Measurements from ENCODE around the gene ERC1. TPM values are rescaled to one million over a fixed set of nuclear protein-coding genes. Genes with fewer than 3 reads are reported as not detected.

ERC1 gene
- total and polyA plus RNA-seq, 2 donors (not counting 3 experiments of a cell fraction or from before 2014, with no cell fraction given): 11.7 to 66.1 TPM

DNA sequence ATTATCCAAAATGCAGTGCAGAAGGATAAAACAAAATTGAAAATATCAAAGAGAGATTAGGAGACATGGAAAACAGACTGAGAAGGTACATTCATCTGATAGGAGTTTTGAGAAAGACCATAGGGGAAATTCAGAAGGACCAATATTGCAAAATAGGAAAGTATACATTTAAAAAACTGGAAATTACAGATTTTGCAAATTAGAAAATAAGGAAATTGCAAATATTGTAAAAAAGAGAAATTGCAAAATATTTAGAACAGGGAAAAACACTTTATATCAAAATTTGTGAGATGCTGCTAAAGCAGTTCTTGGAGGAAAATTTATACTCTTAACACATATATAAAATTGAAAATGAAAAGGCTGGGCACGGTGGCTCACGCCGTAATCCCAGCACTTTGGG is 410.9 kb downstream of the ERC1 start:
- no peaks in the 10 kb centered on the region for H3K9me1 ChIP-seq (replicated peaks; ENCODE audit: control insufficient read depth, extremely low read depth, insufficient read depth, low read length)
- H4K20me1 ChIP-seq (replicated peaks; ENCODE audit: control insufficient read depth, extremely low read depth, insufficient read depth, low read length): no peaks in the 10 kb centered on the region
- ChIA-PET POLR2A (no interaction called here), CTCF (interaction anchor here (1.1 to 1.4 kb wide), 4 partner anchors 14 to 285 kb away, joined by 3 to 4 read pairs (median 4); no protein-coding TSS in a partner anchor)
- H3K79me2 ChIP-seq (ENCODE audit: control insufficient read depth, insufficient read depth, low read length): no peaks in the 10 kb centered on the region
- DNase-seq (ENCODE audit: low read depth, low spot score) (no peak), FAIRE-seq (no peak)
- H3K4me1 ChIP-seq (ENCODE audit: control insufficient read depth, extremely low read depth, insufficient read depth, low read length): no peaks in the 10 kb centered on the region
- H3K4me2 ChIP-seq (ENCODE audit: insufficient read depth, low read length): no peak overlapping the region
- intact Hi-C loops (cut with micrococcal nuclease): no loop called here
- no peaks in the 10 kb centered on the region for H3K36me3 ChIP-seq (ENCODE audit: control insufficient read depth in 2 of 2, extremely low read depth in 1 of 2, insufficient read depth in 2 of 2, low read length in 2 of 2)
- H3K4me3 ChIP-seq (replicated peaks in 1 of 3; ENCODE audit: insufficient read depth in 1 of 3, low read depth in 1 of 3, low read length in 3 of 3): no peak overlapping the region
- H3K27me3 ChIP-seq (ENCODE audit: control insufficient read depth in 2 of 2, insufficient read depth in 2 of 2, low read length in 2 of 2): no peaks in the 10 kb centered on the region
- H2AFZ ChIP-seq (ENCODE audit: low read depth, low read length): no peak overlapping the region
- dilution Hi-C loops (cut with MboI; ENCODE audit: extremely low pct_ligation_motif_present, low sequenced_read_pairs): no loop called here
- no TSS peak for BruUV-seq (replicated peaks)
- TF ChIP-seq POLR2A (IDR thresholded peaks at IDR 0.05; ENCODE audit: low read depth, low read length) (no peak), GATA2 (IDR thresholded peaks at IDR 0.05; ENCODE audit: insufficient read depth, insufficient read length, low read depth, low read length) (no peak), CTCF (IDR thresholded peaks at IDR 0.05; ENCODE audit: extremely low read depth in 1 of 2, insufficient read depth in 1 of 2, low read depth in 1 of 2, low read length in 2 of 2) (no peak), POLR2AphosphoS5 (IDR thresholded peaks at IDR 0.05; ENCODE audit: insufficient read depth, low read depth, low read length) (no peak), FOS (IDR thresholded peaks at IDR 0.05; ENCODE audit: borderline replicate concordance, insufficient read depth, low read length) (no peak), EZH2 (IDR thresholded peaks at IDR 0.05; ENCODE audit: borderline replicate concordance, low read depth, low read length, severe bottlenecking) (no peak), JUN (IDR thresholded peaks at IDR 0.05; ENCODE audit: borderline replicate concordance, insufficient read depth, insufficient read length, low read depth) (no peak), MYC (IDR thresholded peaks at IDR 0.05; ENCODE audit: low read depth, low read length) (no peak)
- TF ChIP-seq, protein P1, sequence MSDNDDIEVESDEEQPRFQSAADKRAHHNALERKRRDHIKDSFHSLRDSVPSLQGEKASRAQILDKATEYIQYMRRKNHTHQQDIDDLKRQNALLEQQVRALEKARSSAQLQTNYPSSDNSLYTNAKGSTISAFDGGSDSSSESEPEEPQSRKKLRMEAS (IDR thresholded peaks at IDR 0.05; ENCODE audit: insufficient read depth, insufficient read length): no peak
- H3K9me3 ChIP-seq (replicated peaks; ENCODE audit: control insufficient read depth, insufficient read depth, low read length): no peaks in the 10 kb centered on the region
- no peak overlapping the region for H3K9ac ChIP-seq (replicated peaks; ENCODE audit: extremely low read depth, insufficient read depth, low read length)
- H3K27ac ChIP-seq (ENCODE audit: insufficient read depth, low read depth, low read length): no peak overlapping the region
